Endothelial cell of umbilical vein (primary cell): ENCODE results near the gene ANKZF1. TPM values are rescaled to one million over a fixed set of nuclear protein-coding genes. Genes with fewer than 3 reads are reported as not detected.

Source experiments
- BruUV-seq: library from RNA; stranded (reverse); fragments of 400-500 nt; replicated peaks from 2 replicates; lab custom pipeline; 2021; lab: Mats Ljungman, UMichigan
- CTCF ChIA-PET: fragments of 300-600, 350-600 bp; sonication (Branson Sonifier 250); formaldehyde crosslinking; loops from one replicate; lab custom pipeline; 2021; ENCODE audit warnings: antibody characterized with exemption, inconsistent platforms; lab: Charles Lee
- POLR2A ChIA-PET: fragments of 300-600, 350-600 bp; sonication (Branson Sonifier 250); formaldehyde crosslinking; loops from one replicate; lab custom pipeline; 2021; ENCODE audit warnings: antibody characterized with exemption, inconsistent platforms; lab: Charles Lee
- DNase-seq: peaks from one replicate; pipeline ENCODE4 v3.0.0-alpha.2; 2011; ENCODE audit warnings: low read depth, low spot score
- FAIRE-seq: peaks from 2 replicates; lab custom pipeline; 2011; peaks lifted over from hg19 to GRCh38; lab: Jason Lieb, UNC
- H2AFZ ChIP-seq: 2 replicates; pipeline ENCODE4 v1.6.0; 2012; ENCODE audit warnings: low read depth, low read length, control low read depth, inconsistent platforms
- H3K27ac ChIP-seq: 2 replicates; pipeline ENCODE4 v1.5.1; 2011; ENCODE audit warnings: low read depth, mild to moderate bottlenecking, control low read depth, low read length, moderate library complexity; ENCODE audit not compliant: insufficient read depth
- H3K27me3 ChIP-seq, 2 experiments: 2 replicates each; pipeline versions ENCODE4 v1.6.0 to v1.6.1; 2011; ENCODE audit warnings: low read length in 2 of 2, mixed read lengths in 1 of 2; ENCODE audit not compliant: control insufficient read depth in 2 of 2, insufficient read depth in 2 of 2
- H3K36me3 ChIP-seq, 2 experiments: 2 replicates in 1 of 2; 3 replicates in 1 of 2; pipeline ENCODE4 v1.5.1; 2011; ENCODE audit warnings: low read length in 2 of 2, mild to moderate bottlenecking in 1 of 2, moderate library complexity in 1 of 2; ENCODE audit not compliant: control insufficient read depth in 2 of 2, insufficient read depth in 2 of 2; ENCODE audit errors: extremely low read depth in 1 of 2
- H3K4me1 ChIP-seq: 3 replicates; pipeline ENCODE4 v1.5.1; 2011; ENCODE audit warnings: mild to moderate bottlenecking, low read length; ENCODE audit not compliant: control insufficient read depth, insufficient read depth; ENCODE audit errors: extremely low read depth
- H3K4me2 ChIP-seq: 2 replicates; pipeline ENCODE4 v1.6.1; 2011; ENCODE audit warnings: low read length, control low read depth, mixed read lengths; ENCODE audit not compliant: insufficient read depth
- H3K4me3 ChIP-seq, 3 experiments: fragments of 200-600 bp in 1 of 3; sonication (generic), shearing (Covaris generic) in 1 of 3; replicated peaks in 1 of 3; 2 replicates each; pipeline ENCODE4 v1.5.1; 2011 to 2016; ENCODE audit warnings: control low read depth in 3 of 3, low read length in 3 of 3, mild to moderate bottlenecking in 2 of 3, inconsistent platforms in 1 of 3, low read depth in 1 of 3, moderate library complexity in 1 of 3; ENCODE audit not compliant: insufficient read depth in 1 of 3
- H3K79me2 ChIP-seq: 2 replicates; pipeline ENCODE4 v1.6.0; 2012; ENCODE audit warnings: low read length, inconsistent platforms; ENCODE audit not compliant: control insufficient read depth, insufficient read depth
- H3K9ac ChIP-seq: replicated peaks from 2 replicates; pipeline ENCODE3; 2011; ENCODE audit warnings: low read length, control low read depth; ENCODE audit not compliant: insufficient read depth; ENCODE audit errors: extremely low read depth
- H3K9me1 ChIP-seq: replicated peaks from 3 replicates; pipeline ENCODE4 v1.6.0; 2011; ENCODE audit warnings: mild to moderate bottlenecking, low read length; ENCODE audit not compliant: control insufficient read depth, insufficient read depth; ENCODE audit errors: extremely low read depth
- H3K9me3 ChIP-seq: replicated peaks from 2 replicates; pipeline ENCODE4 v1.5.1; 2012; ENCODE audit warnings: low read length, inconsistent platforms; ENCODE audit not compliant: control insufficient read depth, insufficient read depth
- H4K20me1 ChIP-seq: replicated peaks from 2 replicates; pipeline ENCODE3; 2011; ENCODE audit warnings: mild to moderate bottlenecking, low read length; ENCODE audit not compliant: control insufficient read depth, insufficient read depth; ENCODE audit errors: extremely low read depth
- EZH2 ChIP-seq: IDR thresholded peaks from 2 replicates; pipeline ENCODE4 v1.6.1; 2012; ENCODE audit warnings: borderline replicate concordance, low read depth, mild to moderate bottlenecking, moderate library complexity, low read length, inconsistent platforms; ENCODE audit not compliant: severe bottlenecking
- FOS ChIP-seq: IDR thresholded peaks from 2 replicates; pipeline ENCODE4 v1.6.1; 2011; ENCODE audit warnings: mild to moderate bottlenecking, low read length, moderate library complexity, borderline replicate concordance; ENCODE audit not compliant: insufficient read depth
- GATA2 ChIP-seq: IDR thresholded peaks from 2 replicates; pipeline ENCODE4 v1.7.0; 2011; ENCODE audit warnings: low read depth, mild to moderate bottlenecking, moderate library complexity, mixed read lengths, low read length; ENCODE audit not compliant: insufficient read length, insufficient read depth
- JUN ChIP-seq: IDR thresholded peaks from 2 replicates; pipeline ENCODE4 v1.6.1; 2011; ENCODE audit warnings: borderline replicate concordance, low read depth; ENCODE audit not compliant: insufficient read length, insufficient read depth
- MAX ChIP-seq: IDR thresholded peaks from 2 replicates; pipeline ENCODE4 v1.6.1; 2011; ENCODE audit not compliant: insufficient read depth, insufficient read length
- MYC ChIP-seq: IDR thresholded peaks from one replicate; pipeline ENCODE4 v1.6.1; 2011; ENCODE audit warnings: mild to moderate bottlenecking, low read depth, low read length
- POLR2A ChIP-seq: IDR thresholded peaks from 2 replicates; pipeline ENCODE4 v1.6.1; 2012; ENCODE audit warnings: low read depth, mild to moderate bottlenecking, control low read depth, low read length
- POLR2AphosphoS5 ChIP-seq: IDR thresholded peaks from 2 replicates; pipeline ENCODE4 v1.6.1; 2012; ENCODE audit warnings: low read depth, mild to moderate bottlenecking, control low read depth, low read length, moderate library complexity; ENCODE audit not compliant: insufficient read depth
- dilution Hi-C: fragments of 300-500 bp; cut with MboI; formaldehyde crosslinking; loops from one replicate; pipeline ENCODE4 v1.15.0; 2019; ENCODE audit warnings: low sequenced_read_pairs; ENCODE audit not compliant: extremely low pct_ligation_motif_present
- intact Hi-C: fragments of 100-400 bp; cut with micrococcal nuclease; formaldehyde crosslinking; loops from one replicate; pipeline ENCODE4 v1.10.0; 2022
- polyA plus RNA-seq, 4 experiments: library from polyadenylated mRNA; depleted of rRNA in 3 of 4; stranded (reverse) in 3 of 4; unstranded in 1 of 4; fragments of >200 nt; gene quantifications; 2 replicates each; pipeline versions ENCODE4 v1.2.1 to v1.2.3, GENCODE V29; 2011 to 2012; ENCODE audit warnings: missing spikeins in 1 of 4
- total RNA-seq: library from RNA; stranded (reverse); gene quantifications from 2 replicates; pipeline ENCODE4 v1.2.3, GENCODE V29; 2021
- TF ChIP-seq, protein P1 (sequence below), 2 donors: IDR thresholded peaks; 1 replicate in 1 of 2; 2 replicates in 1 of 2; pipeline ENCODE4 v1.5.1; 2011; ENCODE audit warnings: low read length in 2 of 2, mild to moderate bottlenecking in 2 of 2, moderate library complexity in 2 of 2, control low read depth in 1 of 2, inconsistent platforms in 1 of 2, low read depth in 1 of 2; ENCODE audit not compliant: insufficient read depth in 1 of 2; ENCODE audit errors: extremely low read depth in 1 of 2

Gene ANKZF1
- total and polyA plus RNA-seq, 2 donors (not counting 3 experiments of a cell fraction or from before 2014, with no cell fraction given), result 26.5 to 36.2 TPM

- ChIA-PET CTCF (interaction anchor here (0.6 to 12.6 kb wide), 19 partner anchors 10 to 299 kb away, joined by 3 to 253 read pairs (median 4); partner anchors contain the start of genes ABCB6, ANKZF1, ATG9A and CNPPD1), POLR2A (interaction anchor here (0.6 to 1.9 kb wide), 5 partner anchors 24 to 109 kb away, joined by 3 to 6 read pairs (median 3); partner anchors contain the start of genes DNPEP, GLB1L and STK16)
- TF ChIP-seq GATA2, result no peak
- TF ChIP-seq FOS, result peak; percentile 72
- Histone ChIP-seq H3K9me3 (no peaks in the 10 kb centered on the region), H3K36me3 (peaks cover 0 to 9% of the 10 kb centered on the region in 2 experiments), H3K79me2 (no peaks in the 10 kb centered on the region), H3K9me1 (no peaks in the 10 kb centered on the region), H3K27me3 (no peaks in the 10 kb centered on the region), H3K4me1 (peaks cover 17% of the 10 kb centered on the region), H3K4me2 (peak overlapping the region; percentile 37), H3K4me3 (peak overlapping the region in 2 of 3 experiments; percentile 17 to 47), H3K9ac (peak overlapping the region; percentile 60), H4K20me1 (no peaks in the 10 kb centered on the region), H3K27ac (peak overlapping the region; percentile 81), H2AFZ (peak overlapping the region; percentile 79)
- DNase-seq (no peak), FAIRE-seq (no peak)
- intact Hi-C loops, result loop anchor here (1.0 to 5.0 kb wide), 9 partner anchors 16 to 118 kb away; partner anchors contain the start of genes ABCB6, DNPEP, GLB1L and NHEJ1
- TSS peak; percentile 83 for BruUV-seq
- dilution Hi-C loops, result no loop called here
Measured at GRCh38 chr2:219278655-219279150, 49.1 kb downstream of the ANKZF1 start.

DNA sequence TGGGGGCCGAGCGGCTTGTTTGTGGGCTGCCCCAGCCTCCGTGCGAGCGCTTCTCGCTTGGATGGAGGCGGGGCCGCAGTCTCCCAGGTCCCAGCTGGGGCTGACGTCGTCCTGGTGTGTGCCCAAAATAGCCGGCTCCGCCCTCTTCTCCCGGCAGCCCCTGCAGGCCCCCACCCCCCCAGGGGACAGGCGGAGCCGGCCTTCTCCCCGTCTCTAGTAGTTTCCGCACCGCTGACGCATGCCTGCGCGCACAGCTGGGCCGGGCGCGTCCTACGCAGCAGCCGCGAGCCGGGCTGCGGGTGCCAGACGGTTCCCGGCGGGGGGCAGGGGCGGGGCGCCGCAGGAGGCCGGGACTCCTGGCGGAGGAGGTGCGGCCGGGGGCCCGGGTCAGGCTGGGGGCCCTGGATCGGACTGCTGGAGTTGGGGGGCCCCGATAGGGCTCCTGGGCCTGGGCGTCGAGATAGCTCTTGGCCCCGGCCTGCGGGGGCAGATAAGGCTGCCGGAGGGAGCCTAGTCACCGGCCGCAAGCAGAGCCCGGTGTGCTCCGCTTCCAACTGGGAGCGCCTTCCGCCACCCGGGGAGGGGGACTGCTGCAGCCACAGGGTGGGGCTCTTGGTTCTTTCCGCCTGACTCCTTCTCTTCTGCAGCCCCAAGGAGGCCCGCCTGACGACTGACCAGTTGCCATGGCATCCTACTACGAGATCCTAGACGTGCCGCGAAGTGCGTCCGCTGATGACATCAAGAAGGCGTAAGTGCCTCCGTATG lies 49.7 kb downstream of the ANKZF1 start, which contains the start of gene DNAJB2:
DNAJB2 (plus strand) TSS at position 216 of the 765 bp plus-strand sequence; CDS start at position 684, 468 bp downstream.
- dilution Hi-C loops (no loop called here), intact Hi-C loops (loop anchor here (1.0 to 5.0 kb wide), 9 partner anchors 15 to 119 kb away; partner anchors contain the start of genes ABCB6, DNPEP, GLB1L and NHEJ1)
- TF ChIP-seq GATA2 (no peak), FOS (no peak), JUN (peak; percentile 62), POLR2A (peak; percentile 93), POLR2AphosphoS5 (peak; percentile 93), EZH2 (no peak), MYC (no peak), MAX (no peak)
- TF ChIP-seq, protein P1, sequence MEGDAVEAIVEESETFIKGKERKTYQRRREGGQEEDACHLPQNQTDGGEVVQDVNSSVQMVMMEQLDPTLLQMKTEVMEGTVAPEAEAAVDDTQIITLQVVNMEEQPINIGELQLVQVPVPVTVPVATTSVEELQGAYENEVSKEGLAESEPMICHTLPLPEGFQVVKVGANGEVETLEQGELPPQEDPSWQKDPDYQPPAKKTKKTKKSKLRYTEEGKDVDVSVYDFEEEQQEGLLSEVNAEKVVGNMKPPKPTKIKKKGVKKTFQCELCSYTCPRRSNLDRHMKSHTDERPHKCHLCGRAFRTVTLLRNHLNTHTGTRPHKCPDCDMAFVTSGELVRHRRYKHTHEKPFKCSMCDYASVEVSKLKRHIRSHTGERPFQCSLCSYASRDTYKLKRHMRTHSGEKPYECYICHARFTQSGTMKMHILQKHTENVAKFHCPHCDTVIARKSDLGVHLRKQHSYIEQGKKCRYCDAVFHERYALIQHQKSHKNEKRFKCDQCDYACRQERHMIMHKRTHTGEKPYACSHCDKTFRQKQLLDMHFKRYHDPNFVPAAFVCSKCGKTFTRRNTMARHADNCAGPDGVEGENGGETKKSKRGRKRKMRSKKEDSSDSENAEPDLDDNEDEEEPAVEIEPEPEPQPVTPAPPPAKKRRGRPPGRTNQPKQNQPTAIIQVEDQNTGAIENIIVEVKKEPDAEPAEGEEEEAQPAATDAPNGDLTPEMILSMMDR (IDR thresholded peaks at IDR 0.05; ENCODE audit: extremely low read depth in 1 of 2, insufficient read depth in 1 of 2, low read depth in 1 of 2, low read length in 2 of 2), result peak in 1 of 2 donors; percentile 15
- DNase-seq, result peak; percentile 99
- peak within 1 kb of the TSS; percentile 79 for H2AFZ ChIP-seq
- ChIA-PET CTCF (interaction anchor here (0.6 to 12.6 kb wide), 16 partner anchors 10 to 299 kb away, joined by 3 to 253 read pairs (median 4); partner anchors contain the start of genes ABCB6, ANKZF1, ATG9A and CNPPD1), POLR2A (interaction anchor here (0.6 to 1.9 kb wide), 5 partner anchors 25 to 109 kb away, joined by 3 to 6 read pairs (median 3); partner anchors contain the start of genes DNPEP, GLB1L and STK16)
- no peaks in the 10 kb centered on the region for H3K79me2 ChIP-seq
- peak within 1 kb of the TSS; percentile 76 for H3K4me2 ChIP-seq
- H3K9me1 ChIP-seq, result no peaks in the 10 kb centered on the region
- FAIRE-seq, result no peak
- H3K4me3 ChIP-seq, result peak within 1 kb of the TSS; percentile 9 to 55 (median 47)
- H3K27ac ChIP-seq, result peak within 1 kb of the TSS; percentile 85
- H4K20me1 ChIP-seq, result no peaks in the 10 kb centered on the region
- H3K9ac ChIP-seq, result peak within 1 kb of the TSS; percentile 74
- H3K4me1 ChIP-seq, result peaks cover 17% of the 10 kb centered on the region
- peaks cover 0 to 12% of the 10 kb centered on the region in 2 experiments for H3K36me3 ChIP-seq
- no peaks in the 10 kb centered on the region for H3K27me3 ChIP-seq
- no peaks in the 10 kb centered on the region for H3K9me3 ChIP-seq
- BruUV-seq, result no TSS peak
